Uterus (tissue), 2 donors: ENCODE results near the gene TWSG1.

Source experiments
- CTCF ChIP-seq, 4 experiments: fragments of 200-600 bp in 2 of 4; fragments of 450-650 bp in 2 of 4; sonication (generic) in 2 of 4; IDR thresholded peaks; one replicate each; pipeline ENCODE4 v1.5.1; 2016 to 2019; ENCODE audit warnings: antibody characterized with exemption in 4 of 4, mild to moderate bottlenecking in 2 of 4, moderate library complexity in 1 of 4
- POLR2A ChIP-seq, 2 donors: fragments of 450-650 bp; IDR thresholded peaks; one replicate each; pipeline ENCODE4 v1.6.1; 2016; ENCODE audit warnings: antibody characterized with exemption in 2 of 2, mild to moderate bottlenecking in 1 of 2, moderate library complexity in 1 of 2

- TF ChIP-seq POLR2A (IDR thresholded peaks at IDR 0.05) (no peak), CTCF (IDR thresholded peaks at IDR 0.05) (no peak)
Observed at GRCh38 chr18:9362869-9363268, 28.3 kb downstream of the TWSG1 start.
